Left lung (tissue), 10 donors: Measurements from ENCODE around the gene TDRD1. TPM values are rescaled to one million over a fixed set of nuclear protein-coding genes. Genes with fewer than 3 reads are reported as not detected.

ENCODE experiments used
- ATAC-seq: fragments of 200-7000 bp; cut with Tn5 transposase; one replicate; pipeline ENCODE4 v1.9.1; 2020; ENCODE audit warnings: moderate library complexity
- DNase-seq, 4 donors: peaks; one replicate each; pipeline ENCODE4 v3.0.0-alpha.2; 2013 to 2020
- H3K27ac ChIP-seq, 2 donors: fragments of 200-600 bp; sonication (generic) in 1 of 2; one replicate each; pipeline versions ENCODE4 v1.5.0 to v1.8.0; 2020 to 2021
- H3K27me3 ChIP-seq, 2 donors: fragments of 200-600 bp; sonication (generic) in 1 of 2; one replicate each; pipeline versions ENCODE4 v1.5.0 to v1.8.0; 2020 to 2021
- H3K36me3 ChIP-seq, 2 donors: fragments of 200-600 bp; sonication (generic) in 1 of 2; one replicate each; pipeline versions ENCODE4 v1.5.0 to v1.8.0; 2020 to 2021
- H3K4me1 ChIP-seq, 2 donors: fragments of 200-600 bp; one replicate each; pipeline ENCODE4 v1.8.0; 2021
- H3K4me3 ChIP-seq, 2 donors: fragments of 200-600 bp; sonication (generic) in 1 of 2; one replicate each; pipeline versions ENCODE4 v1.5.0 to v1.8.0; 2020 to 2021; ENCODE audit warnings: mild to moderate bottlenecking in 1 of 2
- H3K9me3 ChIP-seq, 2 donors: fragments of 200-600 bp; sonication (generic) in 1 of 2; one replicate each; pipeline versions ENCODE4 v1.5.0 to v1.8.0; 2020 to 2021
- CTCF ChIP-seq, 2 donors: fragments of 200-600 bp; sonication (generic) in 1 of 2; IDR thresholded peaks; one replicate each; pipeline versions ENCODE4 v1.5.0 to v1.8.0; 2021; ENCODE audit warnings: antibody characterized with exemption in 2 of 2
- intact Hi-C, 2 donors: fragments of 100-400 bp; cut with DNase I; formaldehyde crosslinking; loops; one replicate each; pipeline versions ENCODE4 v1.11.2 to v1.14.2; 2022
- polyA plus RNA-seq, 6 donors: library from polyadenylated mRNA; unstranded; fragments of 120-200 nt; gene quantifications; one replicate each; pipeline ENCODE4 v1.2.1, GENCODE V29; 2013; ENCODE audit not compliant: insufficient read length in 6 of 6
- total RNA-seq, 2 donors: library from RNA; stranded (reverse); fragmentation: NEBNext Ultra II Directional; extraction: Animal tissue kit (Norgen Biotek cat#: 25700); gene quantifications; one replicate each; pipeline ENCODE4 v1.2.1, GENCODE V29; 2021
- donor health status: DM: no; HTN: yes; CAD: no.
- donor health status: DM: no; HTN: no; CAD: no.

TDRD1 gene
- total and polyA plus RNA-seq, 8 donors: 0.15 to 0.50 (median 0.20) TPM

- Histone ChIP-seq H3K4me1 (no peaks in the 10 kb centered on the region), H3K4me3 (no peak overlapping the region), H3K9me3 (no peaks in the 10 kb centered on the region), H3K27me3 (no peaks in the 10 kb centered on the region), H3K36me3 (no peaks in the 10 kb centered on the region), H3K27ac (no peak overlapping the region)
- TF ChIP-seq CTCF (IDR thresholded peaks at IDR 0.05): no peak
- intact Hi-C loops: no loop called here
- ATAC-seq (no peak), DNase-seq (no peak)
These were observed 99.2 kb downstream of the TDRD1 start for GRCh38 chr10:114278140-114278883.

GRCh38 chr10:114278884-114279191 is 99.7 kb downstream of the TDRD1 start:
- H3K4me1 ChIP-seq: no peaks in the 10 kb centered on the region
- no peaks in the 10 kb centered on the region for H3K9me3 ChIP-seq
- H3K27ac ChIP-seq: no peak overlapping the region
- H3K27me3 ChIP-seq: no peaks in the 10 kb centered on the region
- ATAC-seq (no peak), DNase-seq (no peak)
- no peak overlapping the region for H3K4me3 ChIP-seq
- intact Hi-C loops: no loop called here
- no peaks in the 10 kb centered on the region for H3K36me3 ChIP-seq
- TF ChIP-seq CTCF (IDR thresholded peaks at IDR 0.05): no peak

GRCh38 chr10:114279289-114279688 is 100.1 kb downstream of the TDRD1 start:
- TF ChIP-seq CTCF (IDR thresholded peaks at IDR 0.05): no peak
- Histone ChIP-seq H3K27ac (no peak overlapping the region), H3K36me3 (no peaks in the 10 kb centered on the region), H3K4me1 (no peaks in the 10 kb centered on the region), H3K9me3 (no peaks in the 10 kb centered on the region), H3K4me3 (no peak overlapping the region), H3K27me3 (no peaks in the 10 kb centered on the region)
- intact Hi-C loops: no loop called here
- ATAC-seq: no peak
- no peak for DNase-seq

- no peak for ATAC-seq
- TF ChIP-seq CTCF (IDR thresholded peaks at IDR 0.05): no peak
These were observed 100.9 kb downstream of the TDRD1 start for GRCh38 chr10:114279901-114280644.

GRCh38 chr10:114281006-114281405 is 101.9 kb downstream of the TDRD1 start:
- H3K9me3 ChIP-seq: no peaks in the 10 kb centered on the region
- DNase-seq (no peak), ATAC-seq (no peak)
- no peaks in the 10 kb centered on the region for H3K27me3 ChIP-seq
- H3K4me3 ChIP-seq: no peak overlapping the region
- no peaks in the 10 kb centered on the region for H3K4me1 ChIP-seq
- TF ChIP-seq CTCF (IDR thresholded peaks at IDR 0.05): no peak
- H3K27ac ChIP-seq: no peak overlapping the region
- intact Hi-C loops: no loop called here
- H3K36me3 ChIP-seq: no peaks in the 10 kb centered on the region

More at GRCh38 chr10:114279901-114280644, 100.9 kb downstream of the TDRD1 start:
- intact Hi-C loops: no loop called here
- peak in 1 of 4 donors; percentile 30 for DNase-seq
- H3K27ac ChIP-seq: no peak overlapping the region
- no peaks in the 10 kb centered on the region for H3K36me3 ChIP-seq
- no peak overlapping the region for H3K4me3 ChIP-seq
- H3K4me1 ChIP-seq: no peaks in the 10 kb centered on the region
- no peaks in the 10 kb centered on the region for H3K9me3 ChIP-seq
- H3K27me3 ChIP-seq: no peaks in the 10 kb centered on the region
